Aorta (tissue), 5 donors: ENCODE data around the gene ASCC1. TPM values are rescaled to one million over a fixed set of nuclear protein-coding genes. Genes with fewer than 3 reads are reported as not detected.

Experiments
- ATAC-seq: fragments of 200-7000 bp; cut with Tn5 transposase; one replicate; pipeline ENCODE4 v1.9.1; 2022; ENCODE audit warnings: moderate library complexity; ENCODE audit not compliant: low FRiP score
- DNase-seq, 2 donors: peaks; one replicate each; pipeline ENCODE4 v3.0.0-alpha.2; 2020
- H3K27ac ChIP-seq, 2 donors: one replicate each; pipeline ENCODE4 v1.5.1; 2013; ENCODE audit warnings: low read length in 2 of 2, mild to moderate bottlenecking in 2 of 2, moderate library complexity in 2 of 2, control low read depth in 1 of 2, inconsistent platforms in 1 of 2, low read depth in 1 of 2
- H3K27me3 ChIP-seq, 2 donors: one replicate each; pipeline ENCODE4 v1.6.1; 2013; ENCODE audit warnings: control low read depth in 1 of 2, low read length in 1 of 2, mild to moderate bottlenecking in 1 of 2, moderate library complexity in 1 of 2; ENCODE audit not compliant: insufficient read depth in 2 of 2, control insufficient read depth in 1 of 2
- H3K36me3 ChIP-seq, 2 donors: one replicate each; pipeline ENCODE4 v1.6.1; 2013; ENCODE audit warnings: control low read depth in 1 of 2, low read length in 1 of 2, mild to moderate bottlenecking in 1 of 2; ENCODE audit not compliant: insufficient read depth in 2 of 2, control insufficient read depth in 1 of 2
- H3K4me1 ChIP-seq, 2 donors: one replicate each; pipeline ENCODE4 v1.6.1; 2013; ENCODE audit warnings: low read length in 2 of 2, control low read depth in 1 of 2, mild to moderate bottlenecking in 1 of 2, moderate library complexity in 1 of 2; ENCODE audit not compliant: insufficient read depth in 2 of 2, control insufficient read depth in 1 of 2
- H3K4me3 ChIP-seq, 2 donors: one replicate each; pipeline ENCODE4 v1.5.1; 2013; ENCODE audit warnings: low read length in 2 of 2, control low read depth in 1 of 2, mild to moderate bottlenecking in 1 of 2
- H3K9me3 ChIP-seq: one replicate; pipeline ENCODE4 v1.6.1; 2013; ENCODE audit warnings: mild to moderate bottlenecking, low read length; ENCODE audit not compliant: control insufficient read depth
- whole genome bisulfite sequencing, 2 donors: extraction: QIAGEN DNeasy Blood & Tissue Kit; methylation state at CpG; one replicate each; pipeline ENCODE4 v1.1.7; 2013; 5-methylcytosine and 5-hydroxymethylcytosine counted together
- intact Hi-C, 2 donors: fragments of 100-400 bp; cut with DNase I; formaldehyde crosslinking; loops; one replicate each; pipeline versions ENCODE4 v1.14.2 to v1.15.0; 2022
- polyA plus RNA-seq, 2 donors: library from polyadenylated mRNA; stranded (reverse); fragments of 200-250 nt; gene quantifications; one replicate each; pipeline ENCODE4 v1.2.3, GENCODE V29; 2013
- total RNA-seq, 2 donors: library from RNA; stranded (reverse); fragmentation: NEBNext Ultra II Directional; extraction: Animal tissue kit (Norgen Biotek cat#: 25700); gene quantifications; one replicate each; pipeline ENCODE4 v1.2.1, GENCODE V29; 2021
- donor health status: healthy with polysubstance abuse.
- donor health status: Bipolar disorder and iron deficiency.
- donor health status: DM: no; HTN: no; CAD: no.
- donor health status: DM: no; HTN: no; CAD: no.
- donor health status: DM: yes; HTN: yes; CAD: no.

The ASCC1 gene
- total and polyA plus RNA-seq, 4 donors = 19.7 to 32.3 (median 22.8) TPM

GRCh38 chr10:72174297-72174662 is 41.8 kb downstream of the ASCC1 start:
- intact Hi-C loops = no loop called here
- Histone ChIP-seq H3K27ac (no peak overlapping the region), H3K4me3 (no peak overlapping the region), H3K9me3 (no peaks in the 10 kb centered on the region), H3K27me3 (no peaks in the 10 kb centered on the region), H3K36me3 (no peaks in the 10 kb centered on the region), H3K4me1 (peaks cover 2% of the 10 kb centered on the region in 2 donors)
- DNase-seq = no peak
- ATAC-seq = no peak

- no peak overlapping the region for H3K4me3 ChIP-seq
- no peaks in the 10 kb centered on the region for H3K27me3 ChIP-seq
- H3K9me3 ChIP-seq = no peaks in the 10 kb centered on the region
- peaks cover 2% of the 10 kb centered on the region in 2 donors for H3K4me1 ChIP-seq
- H3K27ac ChIP-seq = no peak overlapping the region
- ATAC-seq (no peak), DNase-seq (no peak)
- peaks cover 0 to 2% of the 10 kb centered on the region in 2 donors for H3K36me3 ChIP-seq
- 84 to 88% methylated on average over 7 of the region's 7 CpGs for WGBS, 2 donors
- intact Hi-C loops = no loop called here
Measured at GRCh38 chr10:72173619-72174296, 42.3 kb downstream of the ASCC1 start.

- WGBS, 2 donors = 95% methylated on average over 3 of the region's 3 CpGs
- Histone ChIP-seq H3K4me3 (no peak overlapping the region), H3K4me1 (peaks cover 2% of the 10 kb centered on the region in 2 donors), H3K27ac (no peak overlapping the region), H3K27me3 (no peaks in the 10 kb centered on the region), H3K9me3 (no peaks in the 10 kb centered on the region), H3K36me3 (peaks cover 0 to 2% of the 10 kb centered on the region in 2 donors)
- intact Hi-C loops = no loop called here
- ATAC-seq (no peak), DNase-seq (no peak)
Measured at GRCh38 chr10:72173262-72173618, 42.8 kb downstream of the ASCC1 start.

- Histone ChIP-seq H3K9me3 (no peaks in the 10 kb centered on the region), H3K27me3 (no peaks in the 10 kb centered on the region), H3K36me3 (peaks cover 0 to 2% of the 10 kb centered on the region in 2 donors), H3K27ac (no peak overlapping the region), H3K4me1 (peaks cover 0 to 2% of the 10 kb centered on the region in 2 donors), H3K4me3 (no peak overlapping the region)
- no peak for DNase-seq
- no peak for ATAC-seq
- intact Hi-C loops = no loop called here
- 89 to 91% methylated on average over 7 of the region's 7 CpGs for WGBS, 2 donors
Measured at GRCh38 chr10:72171175-72171630, 44.9 kb downstream of the ASCC1 start.

- no peaks in the 10 kb centered on the region for H3K9me3 ChIP-seq
- no peaks in the 10 kb centered on the region for H3K27me3 ChIP-seq
- ATAC-seq (no peak), DNase-seq (no peak)
- peaks cover 0 to under 1% of the 10 kb centered on the region in 2 donors for H3K4me1 ChIP-seq
- no peak overlapping the region for H3K4me3 ChIP-seq
- 91 to 93% methylated on average over 4 of the region's 4 CpGs for WGBS, 2 donors
- peaks cover 0 to 2% of the 10 kb centered on the region in 2 donors for H3K36me3 ChIP-seq
- intact Hi-C loops = no loop called here
- no peak overlapping the region for H3K27ac ChIP-seq
Measured at GRCh38 chr10:72170733-72171132, 45.3 kb downstream of the ASCC1 start.

GRCh38 chr10:72170263-72170662 is 45.8 kb downstream of the ASCC1 start:
- DNase-seq = no peak
- Histone ChIP-seq H3K9me3 (no peaks in the 10 kb centered on the region), H3K4me1 (no peaks in the 10 kb centered on the region), H3K36me3 (peaks cover 0 to 2% of the 10 kb centered on the region in 2 donors), H3K27me3 (no peaks in the 10 kb centered on the region), H3K4me3 (no peak overlapping the region), H3K27ac (no peak overlapping the region)
- ATAC-seq = no peak
- intact Hi-C loops = no loop called here
- WGBS, 2 donors = 90 to 91% methylated on average over 4 of the region's 4 CpGs

- intact Hi-C loops = no loop called here
- Histone ChIP-seq H3K4me1 (no peaks in the 10 kb centered on the region), H3K9me3 (no peaks in the 10 kb centered on the region), H3K36me3 (peaks cover 0 to 2% of the 10 kb centered on the region in 2 donors), H3K27me3 (no peaks in the 10 kb centered on the region), H3K27ac (no peak overlapping the region), H3K4me3 (no peak overlapping the region)
- ATAC-seq (no peak), DNase-seq (no peak)
- WGBS, 2 donors = 95% methylated on average over 3 of the region's 3 CpGs
Measured at GRCh38 chr10:72167118-72167517, 49.0 kb downstream of the ASCC1 start.

GRCh38 chr10:72164617-72165016 is 51.5 kb downstream of the ASCC1 start:
- WGBS, 2 donors = 87 to 93% methylated on average over 2 of the region's 2 CpGs
- ATAC-seq = no peak
- H3K27me3 ChIP-seq = no peaks in the 10 kb centered on the region
- H3K9me3 ChIP-seq = no peaks in the 10 kb centered on the region
- no peak overlapping the region for H3K27ac ChIP-seq
- intact Hi-C loops = no loop called here
- DNase-seq = no peak
- no peak overlapping the region for H3K4me3 ChIP-seq
- H3K4me1 ChIP-seq = no peaks in the 10 kb centered on the region
- peaks cover 0 to 2% of the 10 kb centered on the region in 2 donors for H3K36me3 ChIP-seq

- 46 to 47% methylated on average over 1 of the region's 1 CpG for WGBS, 2 donors
Measured at GRCh38 chr10:72162978-72163377, 53.1 kb downstream of the ASCC1 start.

More at GRCh38 chr10:72162978-72163377, 53.1 kb downstream of the ASCC1 start:
- no peak for DNase-seq
- intact Hi-C loops = no loop called here
- H3K27ac ChIP-seq = no peak overlapping the region
- no peak overlapping the region for H3K4me3 ChIP-seq
- peaks cover 2 to 3% of the 10 kb centered on the region in 2 donors for H3K36me3 ChIP-seq
- no peak for ATAC-seq
- no peaks in the 10 kb centered on the region for H3K9me3 ChIP-seq
- no peaks in the 10 kb centered on the region for H3K27me3 ChIP-seq
- H3K4me1 ChIP-seq = no peaks in the 10 kb centered on the region
